GM13976 (cell line): ENCODE data around the gene IKZF1.
A peak's percentile ranks its signal among the peaks of the same experiment; 100 is the strongest.

ENCODE experiments used
- DNase-seq: peaks from one replicate; pipeline ENCODE4 v3.0.0; 2012; ENCODE audit warnings: low spot score
- CTCF ChIP-seq: IDR thresholded peaks from 2 replicates; pipeline ENCODE4 v1.5.1; 2012; ENCODE audit warnings: borderline replicate concordance, mild to moderate bottlenecking; ENCODE audit not compliant: insufficient read depth; ENCODE audit errors: extremely low read depth, missing control alignments, control extremely low read depth
- in situ Hi-C: fragments of 300-500 bp; cut with MboI; formaldehyde crosslinking; loops from one replicate; pipeline ENCODE4 v1.12.0; 2022; ENCODE audit warnings: low sequenced_read_pairs, mixed read lengths, inconsistent platforms; ENCODE audit not compliant: unreplicated experiment

Gene IKZF1

GRCh38 chr7:50310956-50311355 is 6.4 kb downstream of the IKZF1 start:
- no peak for TF ChIP-seq CTCF
- DNase-seq: no peak
- in situ Hi-C loops: no loop called here

GRCh38 chr7:50312250-50313162 is 8.0 kb downstream of the IKZF1 start:
- in situ Hi-C loops: no loop called here
- DNase-seq: no peak
- TF ChIP-seq CTCF: no peak

- DNase-seq: no peak
- TF ChIP-seq CTCF: no peak
- in situ Hi-C loops: no loop called here
Observed at GRCh38 chr7:50314836-50315592, 10.5 kb downstream of the IKZF1 start.

- no peak for DNase-seq
- TF ChIP-seq CTCF: no peak
- in situ Hi-C loops: no loop called here
Observed at GRCh38 chr7:50315739-50316671, 11.5 kb downstream of the IKZF1 start.

- in situ Hi-C loops: no loop called here
- TF ChIP-seq CTCF: no peak
- peak; percentile 57 for DNase-seq
Observed at GRCh38 chr7:50317221-50317678, 12.7 kb downstream of the IKZF1 start.
